Liver (tissue), 9 donors: ENCODE results near the gene CDH4. TPM values are rescaled to one million over a fixed set of nuclear protein-coding genes. Genes with fewer than 3 reads are reported as not detected.

Source experiments
- DNase-seq: peaks from one replicate; pipeline ENCODE4 v3.0.0-alpha.2; 2017; ENCODE audit warnings: low spot score
- H3K27ac ChIP-seq, 2 donors: one replicate each; pipeline ENCODE4 v1.7.0; 2013; ENCODE audit warnings: inconsistent platforms in 2 of 2, low read length in 2 of 2, control low read depth in 1 of 2, low read depth in 1 of 2, mild to moderate bottlenecking in 1 of 2
- H3K27me3 ChIP-seq, 4 donors: one replicate each; pipeline versions ENCODE4 v1.6.1 to v1.7.0; 2013; ENCODE audit warnings: low read length in 3 of 4, inconsistent platforms in 1 of 4, mild to moderate bottlenecking in 1 of 4, moderate library complexity in 1 of 4; ENCODE audit not compliant: control insufficient read depth in 4 of 4, insufficient read depth in 4 of 4
- H3K36me3 ChIP-seq, 4 donors: one replicate each; pipeline versions ENCODE4 v1.6.1 to v1.7.0; 2013; ENCODE audit warnings: low read length in 3 of 4, mild to moderate bottlenecking in 3 of 4, low read depth in 1 of 4, moderate library complexity in 1 of 4; ENCODE audit not compliant: control insufficient read depth in 4 of 4, insufficient read depth in 3 of 4
- H3K4me1 ChIP-seq, 4 donors: one replicate each; pipeline versions ENCODE4 v1.6.1 to v1.7.0; 2013; ENCODE audit warnings: low read length in 3 of 4, mild to moderate bottlenecking in 3 of 4, moderate library complexity in 1 of 4; ENCODE audit not compliant: control insufficient read depth in 4 of 4, insufficient read depth in 4 of 4
- H3K4me3 ChIP-seq, 3 donors: one replicate each; pipeline versions ENCODE4 v1.6.1 to v1.7.0; 2013; ENCODE audit warnings: low read length in 3 of 3, control low read depth in 1 of 3, low read depth in 1 of 3, mild to moderate bottlenecking in 1 of 3
- H3K9ac ChIP-seq, 2 donors: one replicate each; pipeline ENCODE4 v1.7.0; 2013; ENCODE audit warnings: low read length in 2 of 2, mild to moderate bottlenecking in 2 of 2, moderate library complexity in 2 of 2, control low read depth in 1 of 2, low read depth in 1 of 2
- H3K9me3 ChIP-seq, 4 donors: one replicate each; pipeline versions ENCODE4 v1.6.1 to v1.7.0; 2013; ENCODE audit warnings: low read length in 3 of 4; ENCODE audit not compliant: control insufficient read depth in 4 of 4
- ATF3 ChIP-seq: IDR thresholded peaks from 2 replicates; pipeline ENCODE4 v1.6.1; 2016; ENCODE audit warnings: antibody characterized with exemption
- CTCF ChIP-seq: fragments of 150-350 bp; IDR thresholded peaks from 2 replicates; pipeline ENCODE4 v1.5.1; 2017; ENCODE audit warnings: improper control_type of control experiment, low read depth, low read length; ENCODE audit not compliant: missing input control
- FOXA1 ChIP-seq: IDR thresholded peaks from 2 replicates; pipeline ENCODE4 v1.6.1; 2016; ENCODE audit warnings: antibody characterized with exemption
- GABPA ChIP-seq, 2 donors: IDR thresholded peaks in 1 of 2; conservative IDR thresholded peaks in 1 of 2; 2 replicates each; pipeline ENCODE4 v1.6.1; 2016; ENCODE audit warnings: antibody characterized with exemption in 2 of 2, mild to moderate bottlenecking in 1 of 2, moderate library complexity in 1 of 2
- HNF4A ChIP-seq, 2 donors: conservative IDR thresholded peaks; 2 replicates each; pipeline ENCODE4 v1.6.1; 2016; ENCODE audit warnings: antibody characterized with exemption in 2 of 2, mild to moderate bottlenecking in 2 of 2
- HNF4G ChIP-seq: IDR thresholded peaks from 2 replicates; pipeline ENCODE4 v1.6.1; 2016; ENCODE audit warnings: antibody characterized with exemption
- JUND ChIP-seq, 2 donors: IDR thresholded peaks; 2 replicates each; pipeline ENCODE4 v1.6.1; 2016; ENCODE audit warnings: antibody characterized with exemption in 2 of 2
- NR2F2 ChIP-seq: IDR thresholded peaks from 2 replicates; pipeline ENCODE4 v1.6.1; 2016; ENCODE audit warnings: antibody characterized with exemption
- RAD21 ChIP-seq, 2 donors: IDR thresholded peaks; 2 replicates each; pipeline ENCODE4 v1.6.1; 2016; ENCODE audit warnings: antibody characterized with exemption in 2 of 2, mild to moderate bottlenecking in 2 of 2
- REST ChIP-seq: IDR thresholded peaks from 2 replicates; pipeline ENCODE4 v1.6.1; 2016; ENCODE audit warnings: antibody characterized with exemption, mild to moderate bottlenecking
- RXRA ChIP-seq, 2 donors: IDR thresholded peaks; 2 replicates each; pipeline ENCODE4 v1.6.1; 2017 to 2018; ENCODE audit warnings: antibody characterized with exemption in 2 of 2, mild to moderate bottlenecking in 1 of 2
- SP1 ChIP-seq: IDR thresholded peaks from 2 replicates; pipeline ENCODE4 v1.6.1; 2018; ENCODE audit warnings: antibody characterized with exemption, mild to moderate bottlenecking
- TAF1 ChIP-seq: conservative IDR thresholded peaks from 2 replicates; pipeline ENCODE4 v1.6.1; 2016; ENCODE audit warnings: antibody characterized with exemption, mild to moderate bottlenecking
- ZBTB33 ChIP-seq: IDR thresholded peaks from 2 replicates; pipeline ENCODE4 v1.6.1; 2016; ENCODE audit warnings: antibody characterized with exemption
- WGBS: extraction: QIAGEN DNeasy Blood & Tissue Kit; methylation state at CpG from one replicate; pipeline ENCODE4 v1.1.7; 2013; 5-methylcytosine and 5-hydroxymethylcytosine counted together
- polyA plus RNA-seq, 2 donors: library from polyadenylated mRNA; stranded (reverse) in 1 of 2; unstranded in 1 of 2; fragments of 200-250 nt in 1 of 2; fragments of >200 nt in 1 of 2; fragmentation: Nextera tagmentation in 1 of 2; extraction: Ambion mirVana in 1 of 2; gene quantifications; one replicate each; pipeline versions ENCODE4 v1.2.1 to v1.2.3, GENCODE V29; 2013 to 2015
- total RNA-seq, 2 donors: library from RNA; depleted of rRNA; stranded (reverse); fragments of >200 nt; gene quantifications; one replicate each; pipeline ENCODE4 v1.2.3, GENCODE V29; 2014
- donor health status: healthy.
- donor health status: healthy.
- donor health status: healthy.
- donor health status: healthy.
- donor health status: healthy.

CDH4 gene
- total and polyA plus RNA-seq, 4 donors, result 0.03 to 0.25 (median 0.19) TPM; not detected in 1

GRCh38 chr20:61354901-61355495 lies 102.9 kb downstream of the CDH4 start:
- no peak overlapping the region for H3K27ac ChIP-seq
- TF ChIP-seq GABPA (IDR thresholded peaks at IDR 0.05 in 1 of 2, conservative IDR thresholded peaks at IDR 0.05 in 1 of 2) (no peak), ATF3 (no peak), SP1 (no peak), RAD21 (IDR thresholded peaks at IDR 0.05) (no peak), HNF4G (no peak), RXRA (IDR thresholded peaks at IDR 0.05) (no peak), CTCF (no peak)
- DNase-seq, result no peak
- H3K9ac ChIP-seq, result no peak overlapping the region
- H3K9me3 ChIP-seq, result no peaks in the 10 kb centered on the region
- 73% methylated on average over 12 of the region's 12 CpGs for WGBS
- H3K36me3 ChIP-seq, result no peaks in the 10 kb centered on the region
- no peak overlapping the region for H3K4me3 ChIP-seq
- H3K4me1 ChIP-seq, result no peaks in the 10 kb centered on the region
- no peaks in the 10 kb centered on the region for H3K27me3 ChIP-seq

- no peaks in the 10 kb centered on the region for H3K36me3 ChIP-seq
- TF ChIP-seq TAF1 (no peak), HNF4A (conservative IDR thresholded peaks at IDR 0.05) (no peak), NR2F2 (no peak), REST (no peak), RAD21 (IDR thresholded peaks at IDR 0.05) (no peak), FOXA1 (no peak)
- no peak overlapping the region for H3K9ac ChIP-seq
- H3K4me1 ChIP-seq, result no peaks in the 10 kb centered on the region
- no peak overlapping the region for H3K4me3 ChIP-seq
- no peak overlapping the region for H3K27ac ChIP-seq
- no peaks in the 10 kb centered on the region for H3K9me3 ChIP-seq
- no peak for DNase-seq
- WGBS, result 79% methylated on average over 5 of the region's 5 CpGs
- H3K27me3 ChIP-seq, result no peaks in the 10 kb centered on the region
Measured at GRCh38 chr20:61355585-61355984, 103.5 kb downstream of the CDH4 start.

- Histone ChIP-seq H3K9ac (no peak overlapping the region), H3K27ac (no peak overlapping the region), H3K9me3 (no peaks in the 10 kb centered on the region), H3K36me3 (no peaks in the 10 kb centered on the region), H3K27me3 (no peaks in the 10 kb centered on the region), H3K4me3 (no peak overlapping the region), H3K4me1 (no peaks in the 10 kb centered on the region)
- DNase-seq, result no peak
- 54% methylated on average over 7 of the region's 7 CpGs for WGBS
- TF ChIP-seq JUND (IDR thresholded peaks at IDR 0.05), result no peak
- no peak for TF ChIP-seq NR2F2
- no peak for TF ChIP-seq TAF1
- TF ChIP-seq REST, result no peak
- TF ChIP-seq FOXA1, result no peak
- no peak for TF ChIP-seq ZBTB33
Measured at GRCh38 chr20:61356196-61356595, 104.1 kb downstream of the CDH4 start.
